Ascending aorta (tissue), 2 donors: ENCODE results near the gene BFAR. TPM values are rescaled to one million over a fixed set of nuclear protein-coding genes. Genes with fewer than 3 reads are reported as not detected.
"Not testable (repeated sequence)": the region's sequence is repeated elsewhere in the genome, so short reads cannot be mapped to it uniquely, and the experiment has no call there.

Experiments
- DNase-seq, 2 donors: peaks; one replicate each; pipeline ENCODE4 v3.0.0-alpha.2; 2019; ENCODE audit warnings: low spot score in 2 of 2
- H3K27ac ChIP-seq, 2 donors: fragments of 200-600 bp; sonication (generic); one replicate each; pipeline ENCODE4 v1.5.1; 2016 to 2017; ENCODE audit warnings: mild to moderate bottlenecking in 1 of 2
- H3K27me3 ChIP-seq: fragments of 200-600 bp; sonication (generic); one replicate; pipeline ENCODE4 v1.5.1; 2017
- H3K36me3 ChIP-seq, 2 donors: fragments of 200-600 bp; sonication (generic); one replicate each; pipeline ENCODE4 v1.5.1; 2016
- H3K4me1 ChIP-seq, 2 donors: fragments of 200-600 bp; sonication (generic); one replicate each; pipeline ENCODE4 v1.5.1; 2016 to 2017; ENCODE audit warnings: mild to moderate bottlenecking in 1 of 2
- H3K4me3 ChIP-seq, 2 donors: fragments of 200-600 bp; sonication (generic); one replicate each; pipeline ENCODE4 v1.5.1; 2016 to 2017; ENCODE audit warnings: mild to moderate bottlenecking in 1 of 2
- H3K9me3 ChIP-seq, 2 donors: fragments of 200-600 bp; sonication (generic); one replicate each; pipeline ENCODE4 v1.5.1; 2016
- CTCF ChIP-seq, 3 experiments: fragments of 200-600 bp in 2 of 3; fragments of 450-650 bp in 1 of 3; sonication (generic) in 2 of 3; IDR thresholded peaks; one replicate each; pipeline ENCODE4 v1.5.1; 2016 to 2019; ENCODE audit warnings: antibody characterized with exemption in 3 of 3, mild to moderate bottlenecking in 1 of 3, moderate library complexity in 1 of 3
- intact Hi-C: fragments of 100-400 bp; cut with DNase I; formaldehyde crosslinking; loops from one replicate; pipeline ENCODE4 v1.15.1; 2023
- total RNA-seq: library from RNA; depleted of rRNA; stranded (reverse); fragments of >200 nt; gene quantifications from one replicate; pipeline ENCODE4 v1.1.0, GENCODE V29; 2016

The BFAR gene
- total RNA-seq, 1 donor from 2014 or later = 28.0 TPM

- intact Hi-C loops = loop anchor here (5.0 kb wide), 2 partner anchors 328 to 343 kb away; no protein-coding TSS in a partner anchor
- DNase-seq = peak; percentile 84 to 98
- H3K4me1 ChIP-seq = peaks cover 7 to 17% of the 10 kb centered on the region in 2 donors
- H3K9me3 ChIP-seq = no peaks in the 10 kb centered on the region
- peak within 1 kb of the TSS; percentile 77 to 83 for H3K4me3 ChIP-seq
- H3K36me3 ChIP-seq = peaks cover 0 to 30% of the 10 kb centered on the region in 2 donors
- peak within 1 kb of the TSS; percentile 88 to 94 for H3K27ac ChIP-seq
- H3K27me3 ChIP-seq = no peaks in the 10 kb centered on the region
- peak in 1 of 3 experiments; percentile 5 for TF ChIP-seq CTCF (IDR thresholded peaks at IDR 0.05)
Measured at GRCh38 chr16:14629919-14630619, 2.7 kb upstream of the BFAR start, which contains the start of gene PARN. PARN (minus strand) TSS chr16:14630260; CDS start chr16:14630125, 135 bp downstream.

GRCh38 chr16:14630620-14631330 is 2.0 kb upstream of the BFAR start:
- not testable (repeated sequence) for H3K27me3 ChIP-seq, H3K9me3 ChIP-seq
- intact Hi-C loops = loop anchor here (5.0 kb wide), 2 partner anchors 328 to 343 kb away; no protein-coding TSS in a partner anchor
- Histone ChIP-seq H3K4me1 (peaks cover 7 to 18% of the 10 kb centered on the region in 2 donors), H3K36me3 (peaks cover 0 to 23% of the 10 kb centered on the region in 2 donors), H3K4me3 (peak overlapping the region; percentile 77 to 83), H3K27ac (peak overlapping the region; percentile 88 to 94)
- DNase-seq = peak in 1 of 2 donors; percentile 66

- Histone ChIP-seq H3K4me1 (peaks cover 7 to 11% of the 10 kb centered on the region in 2 donors), H3K4me3 (peak overlapping the region in 1 of 2 donors; percentile 98), H3K27ac (peak overlapping the region in 1 of 2 donors; percentile 5), H3K9me3 (no peaks in the 10 kb centered on the region), H3K36me3 (peaks cover 3 to 11% of the 10 kb centered on the region in 2 donors), H3K27me3 (no peaks in the 10 kb centered on the region)
- TF ChIP-seq CTCF (IDR thresholded peaks at IDR 0.05) = no peak
- intact Hi-C loops = loop anchor here (5.0 kb wide), 2 partner anchors 332 to 347 kb away; no protein-coding TSS in a partner anchor
- DNase-seq = no peak
Measured at GRCh38 chr16:14634389-14634725, 1.6 kb downstream of the BFAR start.

- Histone ChIP-seq H3K9me3 (no peaks in the 10 kb centered on the region), H3K4me3 (no peak overlapping the region), H3K27me3 (no peaks in the 10 kb centered on the region), H3K36me3 (peaks cover 3 to 20% of the 10 kb centered on the region in 2 donors), H3K4me1 (peaks cover 7 to 11% of the 10 kb centered on the region in 2 donors), H3K27ac (no peak overlapping the region)
- no peak for TF ChIP-seq CTCF (IDR thresholded peaks at IDR 0.05)
- intact Hi-C loops = no loop called here
- DNase-seq = no peak
Measured at GRCh38 chr16:14635395-14636165, 2.8 kb downstream of the BFAR start.

GRCh38 chr16:14636179-14636950 is 3.6 kb downstream of the BFAR start:
- DNase-seq, intact Hi-C loops, H3K4me3 ChIP-seq, H3K9me3 ChIP-seq, H3K27ac ChIP-seq, H3K27me3 ChIP-seq: not testable (repeated sequence)
- Histone ChIP-seq H3K36me3 (peaks cover 6 to 26% of the 10 kb centered on the region in 2 donors), H3K4me1 (peaks cover 7 to 11% of the 10 kb centered on the region in 2 donors)

GRCh38 chr16:14636951-14637240 is 4.1 kb downstream of the BFAR start:
- H3K36me3 ChIP-seq = peaks cover 11 to 26% of the 10 kb centered on the region in 2 donors
- H3K27me3 ChIP-seq, H3K27ac ChIP-seq, H3K4me3 ChIP-seq, DNase-seq, H3K4me1 ChIP-seq, intact Hi-C loops, H3K9me3 ChIP-seq: not testable (repeated sequence)
